Stimulated activated CD4-positive, alpha-beta T cell treated with anti-CD3 and anti-CD28 coated beads, Interleukin-12 subunit alpha, Interleukin-12 subunit beta, amount 100 ng/mL, for 24 hours (primary cell): ENCODE results near the gene HOXC5.
"Not testable (repeated sequence)": the region's sequence is repeated elsewhere in the genome, so short reads cannot be mapped to it uniquely, and the experiment has no call there.

Experiments
- DNase-seq, 2 experiments: peaks; one replicate each; pipeline ENCODE4 v3.0.0-alpha.2; 2020; ENCODE audit warnings: low read depth in 2 of 2

HOXC5 gene

DNA sequence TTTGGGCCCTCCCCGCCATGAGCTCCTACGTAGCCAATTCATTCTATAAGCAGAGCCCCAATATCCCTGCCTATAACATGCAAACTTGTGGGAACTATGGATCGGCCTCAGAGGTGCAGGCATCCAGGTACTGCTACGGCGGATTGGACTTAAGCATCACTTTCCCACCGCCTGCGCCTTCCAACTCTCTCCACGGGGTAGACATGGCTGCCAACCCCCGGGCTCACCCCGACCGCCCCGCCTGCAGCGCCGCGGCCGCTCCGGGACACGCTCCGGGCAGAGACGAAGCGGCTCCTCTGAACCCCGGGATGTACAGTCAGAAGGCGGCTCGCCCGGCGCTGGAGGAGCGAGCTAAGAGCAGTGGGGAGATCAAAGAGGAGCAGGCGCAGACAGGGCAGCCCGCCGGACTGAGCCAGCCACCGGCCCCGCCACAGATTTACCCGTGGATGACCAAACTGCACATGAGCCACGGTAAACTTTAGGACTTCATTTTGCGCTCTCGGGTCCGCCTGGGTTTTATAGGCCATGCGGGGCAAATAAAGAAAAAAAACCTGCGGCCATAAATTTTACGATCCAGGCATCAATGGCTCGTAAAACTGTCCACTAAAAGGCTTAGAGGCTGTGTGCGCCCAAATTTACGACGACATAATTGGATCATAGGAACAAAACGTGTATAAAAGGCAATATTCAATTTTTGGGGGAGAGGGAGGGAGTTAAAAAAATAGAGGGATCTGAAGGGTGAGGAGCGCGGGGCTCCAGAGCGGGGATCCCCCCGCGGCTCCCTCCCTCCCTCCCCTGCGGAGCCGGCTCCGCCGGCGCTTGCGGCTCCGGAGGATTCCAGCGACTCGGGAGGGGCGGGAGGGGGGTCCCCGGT, 493 bp downstream of the HOXC5 start:
- DNase-seq = no peak

DNA sequence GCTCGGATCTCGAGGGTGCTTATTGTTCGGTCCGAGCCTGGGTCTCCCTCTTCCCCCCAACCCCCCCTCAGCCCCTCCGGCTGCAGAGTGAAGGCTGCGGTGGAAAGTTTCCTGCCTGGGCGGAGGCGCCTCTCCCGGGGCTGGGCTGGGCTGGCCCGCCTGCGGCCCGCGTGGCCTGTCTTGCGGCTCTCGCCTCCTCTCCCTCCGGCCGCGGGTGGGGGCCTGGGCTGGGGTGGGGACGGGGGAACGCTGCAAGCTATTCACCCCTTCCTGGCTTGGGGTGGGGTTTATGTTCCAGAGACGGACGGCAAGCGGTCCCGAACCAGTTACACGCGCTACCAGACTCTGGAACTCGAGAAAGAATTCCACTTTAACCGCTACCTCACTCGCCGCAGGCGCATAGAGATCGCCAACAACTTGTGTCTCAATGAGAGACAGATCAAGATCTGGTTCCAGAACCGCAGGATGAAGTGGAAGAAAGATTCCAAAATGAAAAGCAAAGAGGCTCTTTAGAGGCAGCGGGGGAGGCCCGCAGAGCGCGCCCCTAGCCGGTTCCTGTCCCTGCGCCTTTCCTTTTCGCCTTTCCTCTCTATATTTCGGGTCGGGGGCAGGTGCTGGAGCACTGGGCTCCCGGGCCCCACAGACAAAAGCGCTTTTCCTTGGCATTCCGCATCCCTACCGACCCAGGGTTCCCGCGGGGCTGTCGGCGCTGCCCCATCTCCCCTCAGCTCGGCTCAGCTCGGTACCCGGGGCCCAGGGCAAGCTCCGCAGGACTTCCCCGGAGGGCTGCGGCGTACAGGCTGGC, 1.3 kb downstream of the HOXC5 start:
- no peak for DNase-seq

DNA sequence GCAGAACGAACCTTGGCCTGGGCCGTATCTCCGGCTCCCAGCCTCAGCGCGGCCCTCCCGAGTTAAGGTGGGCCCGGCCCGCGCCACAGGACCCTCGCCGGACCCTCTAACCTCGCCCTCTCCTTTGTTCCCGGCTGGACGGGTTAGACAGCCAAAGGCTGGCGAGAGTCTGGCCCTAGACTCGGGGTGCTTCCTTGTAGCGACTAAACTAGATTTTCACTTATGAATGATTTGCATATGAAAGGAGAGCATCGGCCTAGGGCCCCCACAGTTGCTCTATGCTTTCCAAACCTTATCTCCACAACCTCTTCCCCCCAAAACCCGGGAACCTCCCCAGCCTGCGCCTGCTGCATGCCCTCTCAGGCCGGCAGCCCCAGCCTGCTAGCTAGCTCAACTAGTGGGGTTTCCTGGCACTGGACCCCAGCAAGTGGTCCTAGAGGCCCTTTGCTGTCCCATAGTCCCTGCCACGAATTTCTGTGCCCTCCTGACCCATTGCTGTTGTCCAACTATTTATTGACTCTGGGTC, 2.0 kb downstream of the HOXC5 start:
- DNase-seq = no peak

DNA sequence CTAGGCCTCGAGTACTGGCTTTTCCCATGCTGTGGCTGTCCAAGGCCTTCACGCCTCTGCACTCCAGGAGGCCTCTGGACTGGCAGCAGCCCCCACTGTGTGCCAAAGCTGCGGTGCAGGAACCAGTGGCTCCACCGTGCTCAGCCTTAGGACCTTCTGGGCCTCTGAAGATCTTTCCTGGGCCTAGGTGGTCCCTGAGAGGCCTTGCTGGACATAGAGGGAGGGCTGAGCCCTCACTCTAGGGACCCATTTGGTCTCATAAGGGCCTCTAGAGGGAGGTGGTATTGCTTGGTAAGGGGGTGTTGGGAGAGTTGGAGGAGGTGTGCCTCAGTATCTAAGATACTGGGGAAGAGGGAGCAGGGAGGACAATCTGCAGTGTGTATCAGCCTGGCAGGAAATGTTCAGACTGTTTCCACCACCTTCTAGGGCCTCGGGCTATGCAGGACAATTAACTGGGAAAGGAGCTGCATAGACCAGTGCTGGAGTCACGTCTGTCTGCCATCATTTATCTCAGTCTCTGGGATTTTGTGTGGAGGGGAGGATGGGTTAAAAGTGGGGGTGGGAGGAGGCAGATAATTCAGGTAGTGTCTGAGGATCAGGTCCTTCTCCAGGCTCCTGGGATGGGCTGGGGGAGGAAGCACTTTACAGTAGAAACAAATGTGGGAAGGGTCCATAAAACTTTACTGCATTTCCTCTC, 2.9 kb downstream of the HOXC5 start:
- DNase-seq = no peak

DNA sequence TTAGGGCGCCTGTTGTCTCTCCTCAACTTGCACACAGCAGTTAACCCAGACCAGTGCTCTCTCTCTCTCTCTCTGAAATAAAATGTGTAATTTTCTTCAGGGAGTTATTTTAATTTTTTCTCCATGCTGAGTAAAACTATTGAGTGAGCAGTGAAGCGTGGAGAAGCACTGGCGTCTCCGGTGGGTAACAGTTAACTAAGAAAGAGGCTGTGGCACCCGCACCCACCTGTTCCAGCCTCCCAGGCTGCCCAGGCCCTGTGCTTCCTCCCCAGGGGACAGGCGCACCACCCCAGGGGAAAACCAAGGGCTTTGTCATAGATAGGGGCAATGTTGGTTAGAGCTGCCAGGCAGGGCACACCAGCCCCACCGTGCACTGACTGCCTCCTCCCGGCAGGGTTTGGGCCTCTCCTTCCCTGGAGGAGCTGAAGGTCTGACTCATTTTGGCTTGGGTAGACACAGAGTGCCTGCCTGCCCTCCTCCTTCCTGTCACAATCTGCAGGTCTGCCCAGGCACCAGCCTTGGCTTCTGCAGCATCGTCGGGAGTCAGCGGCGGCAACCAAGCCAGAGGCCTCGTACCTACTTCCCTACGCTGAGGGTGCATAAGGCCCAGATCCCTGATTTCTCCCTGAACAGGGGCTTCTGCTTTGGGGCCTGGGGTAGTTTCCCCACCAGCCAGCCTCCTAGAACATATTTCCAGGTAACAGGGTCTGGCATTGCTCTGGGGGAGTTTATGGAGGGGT, 3.9 kb downstream of the HOXC5 start:
- DNase-seq = no peak

DNA sequence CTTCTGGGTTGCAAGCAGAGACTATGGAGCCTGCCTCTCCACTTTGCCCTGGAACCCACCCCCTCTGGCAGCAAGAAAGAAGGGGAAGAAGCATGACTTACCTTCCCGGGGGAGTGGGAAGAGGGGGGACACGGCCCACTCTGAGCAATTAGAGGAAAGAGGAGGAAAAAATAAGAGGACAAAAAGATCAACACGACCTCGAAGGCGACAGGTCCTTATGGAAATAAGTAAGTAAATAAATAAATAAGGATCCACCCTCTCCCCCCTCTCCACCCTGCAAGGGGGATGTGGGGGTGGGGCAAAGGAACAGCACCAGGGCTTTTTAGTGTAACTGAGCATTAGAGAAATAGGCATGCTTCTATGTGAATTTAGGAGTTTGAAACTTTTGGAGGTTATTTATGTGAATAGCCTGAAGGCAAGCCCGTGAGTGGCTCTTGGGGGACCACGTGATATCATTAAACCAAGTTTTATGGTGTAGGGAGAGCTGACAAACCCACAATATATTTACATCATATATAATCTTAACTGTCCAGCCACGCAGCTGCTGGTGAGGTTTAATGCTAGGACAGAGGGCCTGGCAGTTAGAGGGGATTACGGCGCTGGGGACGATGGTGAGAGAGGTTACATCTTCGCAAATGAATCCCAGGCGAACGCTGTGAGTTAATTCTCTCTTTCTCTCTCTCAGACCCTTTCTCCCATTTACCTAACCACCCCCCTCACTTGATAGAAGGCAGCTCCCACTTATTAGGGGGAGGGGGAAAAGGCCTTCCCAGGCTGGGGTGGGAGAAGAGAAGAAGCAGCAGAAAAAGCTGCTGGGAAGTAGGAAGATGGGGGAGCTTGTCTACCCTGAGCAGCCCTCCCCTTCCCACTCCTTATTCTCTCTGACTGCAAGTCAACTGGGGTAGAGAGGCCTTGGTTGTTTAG, 4.8 kb downstream of the HOXC5 start:
- DNase-seq = no peak

DNA sequence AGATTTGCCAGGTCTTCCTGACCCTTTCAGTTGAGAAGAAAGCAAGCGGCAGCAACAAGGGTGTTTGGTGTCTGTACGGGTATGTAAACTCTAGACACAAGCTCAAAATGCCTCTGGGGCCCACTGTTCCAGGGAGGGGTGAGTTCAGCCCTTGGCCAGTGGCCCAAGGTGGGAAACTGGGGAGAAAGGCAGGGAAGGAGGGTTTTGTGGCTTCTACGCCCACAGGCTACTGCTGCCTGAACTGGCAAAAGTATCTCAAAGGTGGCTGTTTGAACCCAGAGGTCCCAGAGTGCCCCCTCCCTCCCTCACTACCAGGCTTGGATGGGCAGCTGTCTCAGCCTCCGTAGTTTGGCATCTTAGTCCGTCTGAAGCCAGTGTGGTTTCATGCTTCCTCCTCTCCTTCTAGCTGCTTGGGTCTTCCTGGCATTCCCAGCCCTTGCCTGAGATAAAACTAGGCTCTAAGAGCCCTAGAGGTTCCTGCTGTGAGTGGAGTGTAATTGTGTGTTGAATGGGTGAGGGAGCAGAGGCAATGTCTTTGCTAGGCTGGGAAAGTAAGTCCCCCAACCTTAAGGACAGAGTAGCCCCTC, 5.5 kb downstream of the HOXC5 start:
- no peak for DNase-seq

DNA sequence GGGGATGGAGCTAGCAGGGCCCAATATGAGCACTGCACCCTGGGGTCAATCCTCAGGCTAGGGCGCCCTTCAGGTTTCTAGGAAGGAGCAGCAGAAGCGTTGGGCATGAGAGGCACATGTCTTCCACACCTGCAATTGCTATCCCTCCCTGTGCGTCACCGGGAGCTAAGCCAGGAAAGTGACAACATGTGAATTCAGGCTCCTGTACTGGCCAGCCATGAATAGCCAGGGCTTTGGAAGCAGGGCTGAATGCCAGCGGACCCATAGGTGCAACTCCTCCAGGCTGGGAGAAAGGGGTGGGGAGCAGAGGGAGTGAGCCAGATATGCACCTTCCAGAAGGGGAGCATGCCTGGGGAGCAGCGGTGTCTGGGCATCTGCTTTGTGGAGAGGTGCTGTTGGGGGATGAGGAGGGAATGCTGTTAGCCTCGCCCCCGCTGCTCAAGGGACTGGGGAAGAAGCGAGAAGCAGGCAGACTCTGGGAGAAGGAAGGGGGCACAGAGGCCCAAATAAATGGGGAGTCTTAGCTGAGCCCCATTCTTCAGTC, 6.1 kb downstream of the HOXC5 start:
- DNase-seq = no peak

DNA sequence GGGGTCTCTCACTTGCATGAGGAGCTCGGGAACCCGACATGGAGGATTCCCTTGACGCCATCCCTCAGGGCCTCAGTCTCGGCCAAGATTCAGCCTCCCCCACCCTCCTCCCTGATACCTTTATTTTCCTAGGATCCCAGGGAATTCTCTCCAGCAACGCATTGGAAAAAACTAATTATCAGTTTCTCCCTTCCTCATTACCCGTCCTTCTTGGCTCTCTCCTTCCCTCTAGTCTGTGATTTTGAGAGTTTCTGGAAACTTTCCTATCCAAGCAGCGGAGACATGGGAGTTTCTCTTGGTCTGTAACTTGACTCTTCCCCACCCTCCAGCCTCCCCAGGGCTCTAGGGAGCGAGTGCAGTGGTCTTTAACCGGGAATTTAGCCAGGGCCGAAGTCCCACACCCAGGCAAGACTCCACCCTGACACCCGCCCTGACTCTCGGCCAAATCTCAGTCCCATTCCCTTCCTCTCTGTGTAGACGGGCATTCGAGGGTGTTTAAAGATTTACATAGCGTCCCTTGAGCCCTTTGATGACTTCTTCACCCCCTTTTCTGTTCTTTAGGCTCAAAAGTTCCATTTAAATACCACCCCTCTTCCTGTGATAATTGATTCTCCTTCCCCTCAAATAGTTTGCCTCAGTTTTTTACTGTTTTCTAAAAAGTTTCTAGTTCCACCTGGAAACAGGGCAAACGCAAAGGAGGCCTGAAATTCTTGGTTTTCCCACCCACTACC, 6.7 kb downstream of the HOXC5 start:
- no peak for DNase-seq

DNA sequence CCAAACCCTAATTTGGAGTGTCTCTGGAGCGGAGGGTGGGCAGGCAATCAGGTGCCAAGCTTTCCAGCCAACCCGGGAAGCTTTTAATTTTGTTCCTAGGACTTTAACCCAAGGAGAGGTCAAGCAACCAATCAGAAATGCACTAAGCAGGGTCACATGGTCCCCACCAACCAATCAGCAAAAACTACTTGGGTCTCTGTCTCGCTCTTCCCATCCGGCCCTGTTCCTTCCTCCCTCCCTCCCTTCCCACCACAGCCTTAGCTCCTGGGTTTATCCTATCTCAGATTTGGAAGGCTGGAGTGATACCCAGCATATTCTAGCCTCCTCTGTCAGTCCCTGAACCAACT, 7.3 kb downstream of the HOXC5 start:
- DNase-seq = no peak

DNA sequence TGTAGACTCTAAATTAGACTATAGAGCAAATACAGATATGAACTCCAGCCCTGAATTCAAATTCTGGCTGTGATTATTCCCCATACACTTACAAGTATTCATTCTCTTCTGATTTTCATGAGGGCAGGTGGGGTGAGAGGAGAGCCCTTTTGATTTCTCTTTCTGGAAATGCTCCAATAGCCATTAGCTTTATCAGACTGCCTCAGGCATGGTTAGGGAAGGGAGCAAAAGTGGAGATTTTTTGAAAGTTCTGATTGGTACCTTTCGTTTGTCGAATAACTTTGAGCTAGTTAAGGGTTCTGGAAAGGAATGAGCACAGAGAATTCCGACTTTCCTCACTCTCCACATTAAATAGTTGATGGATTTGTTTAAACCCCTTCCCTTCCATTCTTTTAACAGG, 7.8 kb downstream of the HOXC5 start:
- no peak for DNase-seq

DNA sequence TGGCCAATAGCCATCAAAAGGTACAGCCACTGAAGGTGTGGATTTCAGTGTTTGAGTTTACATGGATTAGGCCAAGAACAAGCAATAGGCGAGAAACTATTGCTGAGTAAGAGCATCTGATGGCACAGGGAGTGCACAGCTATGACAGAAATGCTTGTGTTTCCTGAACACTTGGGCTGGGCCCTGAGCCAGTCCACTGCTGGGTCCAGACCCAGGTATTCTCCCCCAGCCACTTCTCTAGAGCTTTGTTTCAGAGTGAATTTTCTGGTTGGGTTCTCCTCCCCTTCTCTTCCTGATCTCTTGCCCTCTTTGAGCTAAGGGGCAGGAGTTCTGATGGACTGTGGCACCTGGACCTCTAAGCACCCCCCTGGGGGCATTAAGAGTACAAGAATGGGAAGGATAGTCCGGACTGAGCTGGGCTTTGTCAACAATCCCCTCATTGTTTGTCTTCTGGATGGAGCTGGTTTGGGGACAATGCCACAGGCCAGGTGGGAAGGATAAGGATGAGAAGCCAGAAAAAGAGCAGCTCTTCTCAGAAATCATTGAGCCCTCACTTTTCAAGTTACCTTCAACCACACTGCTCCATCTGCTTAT, 8.3 kb downstream of the HOXC5 start:
- no peak for DNase-seq

DNA sequence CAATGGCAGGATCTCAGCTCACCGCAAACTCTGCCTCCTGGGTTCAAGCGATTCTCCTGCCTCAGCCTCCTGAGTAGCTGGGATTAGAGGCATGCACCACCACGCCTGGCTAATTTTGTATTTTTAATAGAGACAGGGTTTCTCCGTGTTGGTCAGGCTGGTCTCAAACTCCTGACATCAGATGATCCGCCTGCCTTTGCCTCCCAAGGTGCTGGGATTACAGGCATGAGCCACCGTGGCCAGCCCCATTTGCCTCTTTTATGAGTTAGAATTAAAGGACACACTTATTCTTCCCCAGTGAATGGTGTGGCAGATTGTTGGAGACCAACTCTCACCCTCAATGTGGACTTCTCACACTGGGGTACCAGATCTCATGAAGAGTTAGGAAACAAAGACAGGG, 9.2 kb downstream of the HOXC5 start:
- not testable (repeated sequence) for DNase-seq

DNA sequence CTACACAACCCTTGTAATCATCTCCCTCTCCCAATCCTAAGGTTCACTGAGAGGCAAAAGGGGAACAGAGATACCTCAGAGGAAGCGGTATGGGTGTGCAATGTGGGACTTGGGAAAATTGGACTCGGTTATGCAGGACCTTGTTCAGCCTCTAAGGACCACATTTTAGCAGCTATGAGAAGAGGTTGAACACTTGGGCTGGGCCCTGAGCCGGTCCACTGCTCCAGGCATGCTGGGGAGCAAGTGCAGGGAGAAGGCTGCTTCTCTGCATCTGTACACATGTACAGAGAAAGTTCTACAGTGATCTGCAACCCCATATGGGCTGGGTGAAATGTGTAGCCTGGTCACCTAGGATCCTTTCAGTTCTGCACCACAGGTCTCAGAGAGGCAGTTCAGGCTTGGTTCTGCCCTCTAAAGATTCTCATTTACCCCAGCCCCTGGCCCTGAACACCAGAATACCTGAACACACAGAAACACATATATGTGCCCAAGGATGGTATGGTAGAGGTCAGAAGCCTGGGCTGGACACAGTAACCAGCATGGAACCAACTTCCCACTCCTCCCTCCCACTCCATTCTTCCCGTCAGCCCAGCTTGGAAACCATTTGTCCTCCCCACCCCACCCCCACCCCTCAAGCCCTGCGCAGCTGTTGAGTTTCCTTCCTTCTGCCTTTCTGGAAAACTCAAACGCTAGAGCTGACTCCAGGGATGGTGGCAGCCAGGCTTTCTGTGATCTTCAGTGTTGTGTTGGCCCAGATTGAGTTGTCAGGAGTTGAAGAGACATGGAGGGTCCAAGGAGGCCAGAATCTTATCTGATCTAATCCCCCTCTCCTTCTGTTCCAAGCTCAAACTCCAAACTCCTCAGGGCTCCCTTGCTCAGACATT, 10.4 kb downstream of the HOXC5 start:
- no peak for DNase-seq

DNA sequence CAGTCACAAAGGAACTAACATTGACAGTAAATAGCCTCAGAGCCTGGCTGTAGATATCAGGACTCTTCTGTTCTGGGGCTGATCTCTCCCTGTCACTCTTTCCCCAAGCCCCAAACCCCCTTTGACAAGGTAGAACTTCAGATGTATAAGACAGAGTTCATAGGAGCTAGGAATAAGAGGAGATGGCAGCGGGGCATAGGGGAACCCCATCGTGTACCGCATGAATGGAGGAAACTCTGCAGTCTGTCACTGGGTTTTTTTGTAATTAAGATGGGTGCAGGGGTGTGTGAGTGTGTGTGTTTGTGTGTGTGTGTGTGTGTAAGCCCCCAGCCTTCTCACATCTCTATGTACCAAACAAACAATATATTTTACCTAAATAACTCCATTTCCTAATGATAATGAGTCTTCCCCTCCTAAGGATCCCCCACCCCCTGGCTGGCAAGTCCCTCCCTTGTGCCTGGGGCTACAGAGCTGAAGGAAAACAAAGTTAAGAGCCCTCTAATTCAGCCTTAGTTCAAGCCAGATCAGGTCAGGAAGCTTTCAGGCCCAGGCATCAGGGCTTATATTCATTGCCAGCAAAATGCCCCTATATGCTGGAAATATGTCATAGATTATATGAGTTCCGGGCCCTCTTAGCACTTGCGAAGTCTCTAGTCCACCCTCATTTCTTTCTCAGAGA, 11.7 kb downstream of the HOXC5 start:
- DNase-seq = no peak

DNA sequence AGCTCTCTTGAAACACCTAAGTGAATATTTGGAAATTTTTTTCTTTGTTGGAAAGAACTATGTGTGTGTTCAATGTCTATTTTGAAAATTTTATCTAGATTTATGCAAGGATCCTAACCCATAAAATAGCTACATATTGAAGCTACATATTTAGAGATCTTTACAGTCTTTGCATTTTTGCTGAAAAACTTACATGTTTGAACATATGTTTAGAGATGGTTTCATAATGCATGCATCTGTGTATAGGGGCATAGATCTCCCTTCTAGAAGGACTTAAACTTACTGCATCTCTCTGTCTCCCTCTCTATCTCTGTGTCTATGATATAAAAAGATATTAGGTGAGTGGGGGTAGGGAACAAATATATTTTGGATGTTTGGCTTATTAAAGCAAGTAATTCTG, 12.6 kb downstream of the HOXC5 start:
- no peak for DNase-seq

DNA sequence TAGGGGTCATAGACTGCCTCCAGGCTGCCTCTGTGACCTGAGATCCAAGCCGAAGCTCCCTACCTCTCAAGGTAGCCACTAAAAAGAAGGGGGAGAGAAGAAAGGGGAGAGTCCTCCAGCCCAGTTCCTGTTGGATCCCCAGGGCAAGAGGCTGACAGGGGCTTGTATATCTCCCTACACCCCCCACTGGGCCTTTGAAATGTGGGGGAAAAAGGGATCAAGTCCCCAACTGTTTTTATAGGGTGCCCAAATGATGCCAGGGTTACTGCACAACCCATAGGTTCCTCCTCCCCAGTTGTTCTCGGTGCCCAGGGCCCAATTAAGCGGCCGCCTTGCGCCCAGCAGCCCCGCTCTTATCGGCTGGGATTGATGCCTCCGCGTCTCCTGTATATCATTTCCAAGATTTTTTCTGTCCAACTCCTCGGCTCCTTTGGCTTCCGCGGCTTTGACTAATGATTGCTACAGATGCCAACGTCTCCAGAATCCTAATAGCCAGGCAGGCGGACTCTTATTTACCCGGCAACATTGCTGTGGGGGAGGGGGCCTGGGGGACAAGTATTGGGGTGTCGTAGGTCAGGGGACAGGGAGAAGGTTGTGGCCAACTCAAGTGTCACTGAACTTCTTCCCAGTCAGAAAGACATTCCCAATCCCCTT, 13.1 kb downstream of the HOXC5 start:
- no peak for DNase-seq
